ENCODE measurements around the gene WNK1.

Gene WNK1

GRCh38 chr12:958588-959123 is 206.3 kb downstream of the WNK1 start:
- DNase-seq: no peak

Measured in retina (tissue), 1 donor.